ENCODE data around the gene MUC4.
"Not testable (repeated sequence)": the region's sequence is repeated elsewhere in the genome, so short reads cannot be mapped to it uniquely, and the experiment has no call there.

The MUC4 gene

DNA sequence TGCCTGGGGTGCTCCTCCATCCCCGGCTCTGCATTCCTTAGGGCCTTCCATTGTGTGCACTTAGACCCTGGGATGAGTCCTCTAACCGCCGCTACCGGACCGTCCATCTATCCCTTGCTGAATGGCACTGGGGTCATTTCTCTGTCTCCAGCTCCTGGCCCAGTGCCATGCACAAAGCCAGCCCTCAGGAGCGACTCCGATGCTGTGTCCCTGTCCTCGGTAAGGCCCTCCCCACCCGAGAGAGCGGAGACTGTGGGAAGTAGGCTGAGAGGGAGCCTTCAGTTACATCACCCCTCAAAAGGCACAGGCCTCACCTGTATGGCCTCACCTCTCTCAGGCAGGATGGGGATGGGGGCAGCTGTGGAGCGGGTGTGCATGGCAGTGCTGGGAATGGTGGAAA lies 33.8 kb downstream of the MUC4 start:
- no peak for DNase-seq

DNA sequence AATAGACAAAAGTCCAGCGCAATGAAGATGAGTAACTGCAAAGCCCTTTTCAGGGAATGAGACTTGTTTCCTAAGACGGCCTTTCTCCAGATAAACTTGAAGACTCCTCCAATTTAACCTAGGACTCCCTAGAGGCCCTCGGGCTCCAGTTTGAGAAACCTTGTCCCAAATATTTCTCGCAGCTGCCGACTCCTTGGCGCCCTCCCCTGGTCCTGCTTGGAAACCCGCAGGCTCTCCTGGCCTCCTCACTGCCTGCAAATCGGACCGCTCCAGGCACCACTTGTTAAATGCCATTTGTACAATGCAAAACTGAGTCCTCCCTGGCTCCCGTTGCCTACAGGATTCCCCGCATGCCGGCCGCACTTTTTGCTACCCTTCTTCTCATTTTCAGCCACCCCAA lies 36.8 kb downstream of the MUC4 start:
- DNase-seq: no peak

DNA sequence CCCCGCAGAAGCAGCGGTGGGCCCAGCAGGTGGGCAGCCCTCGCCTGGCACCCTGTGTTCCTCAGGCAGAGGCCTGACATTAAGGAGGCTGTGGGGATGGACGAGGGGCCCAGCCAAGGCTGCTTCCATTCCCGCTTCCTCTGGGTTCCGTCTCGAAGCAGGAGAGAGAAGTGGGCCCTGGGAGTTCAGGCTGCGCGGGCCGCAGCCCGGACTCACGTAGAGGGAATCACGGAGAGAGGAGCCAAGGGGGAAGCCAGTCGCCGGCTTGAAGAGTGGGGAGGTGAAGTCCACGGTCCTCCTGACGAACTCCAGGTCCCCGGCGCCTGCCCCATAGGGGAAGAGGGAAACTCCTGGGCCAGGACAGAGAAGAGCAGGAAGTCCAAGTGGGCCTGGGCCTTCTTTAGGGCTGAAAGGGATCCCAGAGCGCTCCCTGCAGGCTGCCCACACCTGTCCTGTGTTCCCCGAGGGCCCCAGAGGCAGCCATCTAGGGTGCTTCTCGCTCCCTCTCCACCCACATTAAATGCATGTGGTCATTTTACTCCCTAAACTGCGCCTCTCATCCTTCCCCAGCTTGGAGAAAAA lies 37.7 kb downstream of the MUC4 start:
- no peak for DNase-seq

DNA sequence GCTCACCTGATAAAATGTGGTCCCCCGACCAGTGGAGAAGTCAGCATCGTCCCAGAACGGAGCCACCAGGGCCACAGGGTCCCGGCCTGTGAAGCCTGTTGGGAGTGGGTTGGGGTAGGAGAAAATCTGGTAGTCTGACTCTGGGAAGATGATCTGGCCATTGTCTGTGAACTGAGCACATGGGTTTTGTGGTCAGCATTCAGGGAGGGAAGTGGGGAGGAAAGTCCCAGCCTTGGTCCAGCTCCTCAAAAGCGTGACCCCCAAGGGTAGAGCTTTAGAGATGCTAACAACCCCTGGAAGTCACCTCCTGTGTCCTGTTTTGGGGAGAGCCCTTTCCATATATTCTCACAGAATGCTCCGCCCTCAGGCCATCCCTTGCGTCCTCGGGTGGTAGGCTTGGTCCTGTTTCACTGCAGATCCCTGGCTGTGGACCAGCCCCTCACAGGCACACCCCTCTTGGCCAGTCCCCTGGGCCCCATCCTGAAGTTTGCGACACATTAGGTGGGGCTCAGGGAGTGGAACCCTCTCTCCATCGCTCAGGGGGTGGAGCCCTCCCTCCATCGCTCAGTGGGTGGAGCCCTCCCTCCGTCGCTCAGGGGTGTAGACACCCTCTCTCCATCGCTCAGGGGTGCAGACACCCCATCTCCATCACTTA lies 40.0 kb downstream of the MUC4 start:
- no peak for DNase-seq

DNA sequence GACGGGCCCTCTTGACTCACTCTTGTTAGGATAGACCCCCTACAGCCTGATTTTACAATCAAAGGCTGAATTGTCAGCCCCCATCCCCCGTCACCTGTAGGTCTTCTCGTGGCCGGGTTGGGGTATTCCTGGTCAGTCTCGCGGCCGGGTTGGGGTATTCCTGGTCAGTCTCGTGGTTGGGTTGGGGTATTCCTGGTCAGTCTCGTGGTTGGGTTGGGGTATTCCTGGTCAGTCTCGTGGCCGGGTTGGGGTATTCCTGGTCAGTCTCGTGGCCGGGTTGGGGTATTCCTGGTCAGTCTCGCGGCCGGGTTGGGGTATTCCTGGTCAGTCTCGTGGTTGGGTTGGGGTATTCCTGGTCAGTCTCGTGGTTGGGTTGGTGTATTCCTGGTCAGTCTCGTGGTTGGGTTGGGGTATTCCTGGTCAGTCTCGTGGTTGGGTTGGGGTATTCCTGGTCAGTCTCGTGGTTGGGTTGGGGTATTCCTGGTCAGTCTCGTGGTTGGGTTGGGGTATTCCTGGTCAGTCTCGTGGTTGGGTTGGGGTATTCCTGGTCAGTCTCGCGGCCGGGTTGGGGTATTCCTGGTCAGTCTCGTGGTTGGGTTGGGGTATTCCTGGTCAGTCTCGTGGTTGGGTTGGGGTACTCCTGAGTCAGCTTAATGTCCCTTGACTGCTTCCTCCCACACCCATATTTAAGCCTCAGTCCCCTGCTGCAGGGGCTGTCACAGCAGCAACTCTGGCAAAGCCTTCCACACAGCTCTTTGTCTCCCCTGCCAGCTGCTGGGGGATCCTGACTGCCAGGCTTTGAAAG lies 40.7 kb downstream of the MUC4 start:
- not testable (repeated sequence) for DNase-seq

DNA sequence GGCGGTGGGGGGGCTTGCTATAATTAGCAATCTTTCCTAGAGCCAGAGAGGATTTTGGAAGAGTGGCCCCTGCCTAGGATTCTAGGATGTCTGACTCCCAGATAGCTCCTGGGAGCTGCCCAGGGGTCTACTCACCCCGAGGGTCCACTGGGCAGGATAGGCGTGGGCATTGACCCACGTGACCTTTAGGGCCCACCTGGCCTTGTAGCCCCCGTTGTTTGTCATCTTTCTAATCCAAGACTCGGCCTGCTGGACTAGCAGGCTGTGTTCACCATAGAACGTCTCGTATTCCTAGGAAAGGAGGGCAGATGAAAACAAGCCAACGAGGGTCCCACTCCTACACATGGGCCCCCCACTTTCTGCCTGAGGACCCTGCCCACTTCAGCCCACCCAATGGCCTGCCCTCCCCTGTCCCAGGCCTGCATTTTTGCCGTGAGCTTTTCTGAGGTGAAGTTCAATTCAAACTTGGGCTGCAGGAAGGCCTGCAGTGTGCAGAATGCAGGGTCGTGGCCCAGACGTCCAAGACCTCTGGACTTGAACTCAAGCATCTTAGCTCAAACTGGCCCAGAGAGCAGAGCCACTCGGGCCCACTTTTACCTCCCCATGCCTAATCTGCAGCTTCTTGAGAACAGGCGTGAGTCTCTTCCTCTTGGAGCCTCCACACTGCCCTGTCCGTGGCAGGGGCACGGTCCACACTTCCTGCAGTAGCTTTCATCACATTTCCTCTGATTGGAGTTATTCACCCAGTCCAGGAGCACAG lies 41.5 kb downstream of the MUC4 start:
- no peak for DNase-seq

DNA sequence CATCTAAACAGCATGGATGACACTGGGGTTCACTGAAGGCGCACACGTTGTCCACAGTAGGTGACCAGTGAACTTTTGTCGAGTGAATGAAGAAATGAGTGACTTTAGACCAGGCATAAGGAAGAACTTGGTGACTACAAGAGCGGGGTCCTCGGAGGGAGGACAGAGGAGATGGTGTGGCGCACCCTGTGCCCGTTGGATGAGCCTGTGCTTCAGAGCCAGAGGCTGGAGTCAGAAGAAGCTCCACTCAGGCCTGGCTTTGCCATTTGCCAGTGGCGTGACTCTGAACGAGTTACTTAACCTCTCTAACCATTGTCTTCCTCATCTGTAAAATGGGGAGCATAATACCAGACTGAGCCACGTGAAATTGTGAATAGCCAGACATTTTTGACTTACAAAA lies 42.2 kb downstream of the MUC4 start:
- DNase-seq: no peak

DNA sequence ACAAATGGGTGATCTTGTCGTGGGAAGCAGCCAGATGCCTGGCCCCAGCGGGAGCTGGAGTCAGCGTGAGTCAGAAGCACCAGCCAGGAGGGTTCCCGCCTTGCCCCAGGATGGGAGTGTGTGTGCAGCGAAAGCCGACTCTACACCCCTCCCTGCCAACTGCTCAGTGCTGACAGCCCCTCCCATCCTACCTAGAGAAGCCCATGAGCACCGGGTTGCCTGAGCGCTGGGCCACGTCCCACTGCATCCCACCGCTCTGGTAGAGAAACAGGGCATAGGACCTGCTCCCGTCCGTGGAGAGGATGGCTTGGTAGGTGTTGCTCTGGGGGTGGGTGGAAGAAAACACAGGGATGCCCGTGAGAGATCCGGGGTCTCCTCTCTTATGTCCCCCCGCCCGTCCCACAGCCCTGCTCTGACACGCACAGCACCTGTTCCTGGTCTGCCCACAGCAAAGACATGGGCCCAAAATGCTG lies 42.9 kb downstream of the MUC4 start:
- DNase-seq: no peak

DNA sequence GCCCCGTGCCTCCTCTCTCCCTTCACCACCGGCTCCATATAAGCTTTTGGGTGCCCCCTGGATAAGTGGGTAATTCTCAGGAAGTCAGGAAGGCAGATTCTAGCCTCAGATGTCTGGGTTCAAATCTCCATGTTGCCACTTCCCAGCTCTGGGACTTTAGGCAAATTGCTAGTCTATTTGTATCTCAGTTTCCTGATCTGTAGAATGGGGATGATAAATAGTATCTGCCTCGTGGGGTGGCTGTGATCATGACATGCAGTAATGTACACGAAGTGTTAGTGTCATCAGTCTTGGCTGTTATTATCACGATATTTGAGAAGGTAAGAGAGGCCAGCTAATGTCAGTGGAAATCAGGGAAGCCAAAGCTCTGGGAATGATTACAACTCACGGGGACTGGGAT lies 43.3 kb downstream of the MUC4 start:
- DNase-seq: no peak

DNA sequence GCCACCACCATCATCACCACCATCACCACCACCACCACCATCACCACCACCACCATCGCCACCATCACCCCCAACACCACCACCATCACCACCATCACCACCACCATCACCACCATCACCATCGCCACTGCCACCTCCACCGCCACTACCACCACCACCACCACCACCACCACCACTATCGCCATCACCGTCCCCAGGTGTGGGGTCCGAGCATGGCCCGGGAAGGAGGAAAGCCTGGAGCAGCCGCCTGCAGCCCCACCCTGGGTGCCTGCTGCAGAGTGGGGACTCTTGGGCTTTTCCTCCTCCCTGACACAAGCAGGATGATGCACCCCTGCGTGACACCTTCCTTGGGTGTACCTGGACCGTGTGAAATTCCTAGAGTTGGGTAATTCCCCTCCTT lies 43.9 kb downstream of the MUC4 start:
- no peak for DNase-seq

DNA sequence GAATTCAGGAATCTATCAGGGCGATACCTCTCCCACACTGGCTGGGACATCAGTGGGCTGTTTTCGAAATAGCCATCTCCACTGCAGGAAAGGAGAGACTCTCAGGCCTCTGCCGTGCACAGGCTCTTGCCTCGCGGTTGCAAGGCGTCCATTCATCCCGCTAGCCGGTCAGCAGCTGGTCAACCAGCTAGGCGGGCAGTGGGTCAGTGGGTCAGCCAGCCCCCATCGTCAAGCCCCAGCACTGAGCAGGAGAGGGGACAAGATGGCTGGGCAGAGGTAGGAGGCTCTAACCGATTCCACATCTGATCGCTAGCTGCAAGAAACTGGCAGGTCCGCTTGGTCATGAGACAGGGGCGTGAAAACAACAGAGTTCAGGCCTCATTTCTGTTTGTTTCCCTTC lies 45.1 kb downstream of the MUC4 start:
- no peak for DNase-seq

DNA sequence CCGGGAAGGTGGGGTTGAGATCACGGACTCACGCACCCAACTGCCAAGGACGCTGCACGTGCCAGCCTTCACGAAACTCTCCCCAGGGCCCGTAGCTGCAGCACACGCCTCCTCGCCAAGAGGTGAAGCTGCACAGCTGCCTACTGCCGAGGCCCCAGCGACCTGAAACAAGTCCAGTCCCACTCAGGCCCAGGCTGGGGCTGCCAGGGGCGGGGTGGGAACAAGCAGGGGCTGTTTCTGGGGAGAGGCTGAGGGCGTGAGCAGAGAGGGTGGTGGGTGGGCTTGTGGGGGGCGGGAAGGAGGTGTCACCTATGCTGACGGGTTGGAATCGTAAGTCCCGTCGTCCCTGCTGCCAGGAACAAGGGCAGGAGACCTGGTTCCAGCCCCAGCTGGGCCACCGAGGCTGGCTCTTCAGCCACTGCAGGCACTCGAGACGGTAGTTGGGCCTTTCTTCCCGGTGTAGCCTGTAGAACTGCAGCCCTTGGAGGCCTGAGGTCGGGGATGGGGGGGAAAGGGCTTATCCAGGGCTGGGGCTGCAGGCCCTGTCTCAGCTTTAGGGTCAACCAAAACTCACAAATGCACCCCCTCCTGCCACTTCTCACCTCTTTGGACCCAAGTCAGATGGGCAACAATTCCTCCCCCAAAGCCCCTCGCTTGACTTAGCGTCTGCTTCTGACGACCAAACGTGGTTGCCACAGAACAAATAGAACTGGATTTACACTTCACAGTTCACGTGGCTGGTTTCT lies 46.6 kb downstream of the MUC4 start:
- DNase-seq: no peak

DNA sequence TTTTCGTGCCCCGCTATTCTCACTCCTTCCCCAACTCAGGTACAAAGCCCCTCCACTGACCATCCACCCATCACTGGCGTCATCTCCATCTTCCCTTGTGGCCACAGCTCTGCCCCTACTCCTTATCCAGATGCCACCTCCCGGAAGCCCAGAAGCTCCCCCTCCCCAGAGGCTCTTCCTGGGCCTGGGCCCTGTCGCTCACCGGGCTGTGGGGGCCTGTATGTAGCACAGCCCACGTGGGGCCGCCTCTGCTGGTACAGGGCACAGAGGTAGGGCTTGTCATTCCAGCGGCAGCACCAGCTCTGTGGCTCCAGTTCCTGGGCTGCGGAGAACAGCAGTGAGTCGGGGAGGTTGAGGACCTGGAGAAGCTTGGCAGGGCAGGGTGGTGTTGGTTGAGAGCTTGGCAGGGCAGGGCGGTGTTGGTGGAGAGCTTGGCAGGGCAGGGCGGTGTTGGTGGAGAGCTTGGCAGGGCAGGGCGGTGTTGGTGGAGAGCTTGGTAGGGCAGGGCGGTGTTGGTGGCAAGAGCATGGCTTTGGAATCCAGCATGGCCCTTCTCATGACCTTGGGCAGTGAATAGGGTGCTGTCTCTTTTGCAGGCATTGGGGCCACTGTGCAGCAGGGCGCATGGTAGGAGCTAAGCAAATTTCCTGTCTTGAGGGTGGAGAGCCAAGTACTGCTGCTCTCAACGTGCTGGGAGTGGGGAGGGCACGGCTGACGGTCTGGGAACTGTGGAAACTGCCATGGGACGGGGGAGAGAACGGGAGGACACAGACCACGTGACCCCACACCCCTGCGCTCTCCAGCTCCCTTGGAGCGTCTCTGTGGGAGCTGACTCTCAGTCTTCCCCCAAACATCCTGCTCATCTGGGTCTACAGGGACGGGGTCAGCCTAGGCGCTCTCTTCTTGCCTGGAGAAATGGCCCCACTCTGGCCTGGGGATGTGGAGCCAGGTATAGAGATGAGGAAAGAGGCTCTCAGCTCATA lies 47.6 kb downstream of the MUC4 start:
- DNase-seq: no peak

DNA sequence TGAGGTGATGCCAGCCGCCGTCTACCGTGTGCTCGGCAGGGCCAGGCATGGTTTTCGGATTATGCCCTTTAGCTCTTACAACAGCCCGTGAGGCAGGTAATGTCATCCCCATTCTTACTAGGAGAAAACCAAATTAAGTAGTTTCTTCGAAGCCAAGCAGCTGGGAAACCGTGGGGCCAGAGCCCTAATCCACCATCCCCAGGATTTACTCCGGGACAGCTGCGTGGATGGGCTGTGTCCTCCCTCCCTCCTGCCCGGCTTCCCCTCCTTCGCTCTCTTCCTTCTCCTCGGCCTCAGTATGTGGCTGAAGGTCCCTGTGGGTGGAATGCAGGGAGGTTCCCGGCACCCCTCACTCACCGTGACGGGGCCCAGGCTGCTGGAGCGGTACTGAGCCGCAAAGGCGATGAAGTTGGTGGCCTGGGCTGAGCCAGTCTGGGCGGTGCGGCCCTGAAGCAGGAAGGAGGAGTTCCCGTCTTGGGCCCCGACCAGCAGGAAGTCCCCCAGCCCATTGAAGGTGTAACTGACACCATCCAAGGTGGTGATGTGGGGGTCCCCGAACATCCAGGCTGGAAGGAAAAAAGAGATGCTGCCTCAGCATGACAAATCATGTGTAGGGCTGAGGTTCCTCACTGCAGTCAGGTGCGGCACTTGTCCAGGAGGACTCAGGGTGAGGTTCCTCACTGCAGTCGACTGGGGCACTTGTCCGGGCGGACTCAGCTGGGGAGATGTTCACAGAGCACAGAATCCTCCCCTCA lies 48.5 kb downstream of the MUC4 start:
- DNase-seq: no peak

DNA sequence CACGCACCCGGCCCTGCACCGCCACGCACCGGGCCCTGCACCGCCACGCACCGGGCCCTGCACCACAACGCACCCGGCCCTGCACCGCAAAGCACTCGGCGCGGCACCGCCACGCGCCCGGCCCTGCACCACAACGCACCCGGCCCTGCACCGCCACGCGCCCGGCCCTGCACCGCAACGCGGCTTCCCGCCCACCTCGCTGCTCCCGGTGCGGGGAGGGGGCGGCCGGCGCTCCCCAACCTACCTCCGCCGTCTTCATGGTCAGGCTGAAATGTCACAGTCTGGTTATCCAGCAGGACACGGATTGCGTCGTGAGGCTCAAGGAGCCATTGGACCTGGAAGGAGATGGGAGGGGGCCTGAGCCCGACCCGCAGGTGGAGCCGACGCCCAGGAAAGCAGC lies 49.1 kb downstream of the MUC4 start:
- DNase-seq: no peak

DNA sequence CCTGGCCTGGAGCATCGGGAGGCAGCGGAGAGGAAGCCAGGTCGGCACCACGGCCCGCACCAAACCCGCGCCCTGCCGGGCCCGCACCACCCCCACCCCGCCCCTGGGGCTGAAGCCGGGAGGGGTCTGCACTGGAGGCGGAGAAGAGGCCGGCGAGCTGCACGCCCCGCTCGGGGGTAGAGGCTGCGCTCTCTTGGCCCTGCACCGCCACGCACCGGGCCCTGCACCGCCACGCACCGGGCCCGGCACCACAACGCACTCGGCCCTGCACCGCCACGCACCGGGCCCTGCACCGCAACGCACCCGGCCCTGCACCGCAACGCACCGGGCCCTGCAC lies 49.5 kb downstream of the MUC4 start:
- no peak for DNase-seq

DNA sequence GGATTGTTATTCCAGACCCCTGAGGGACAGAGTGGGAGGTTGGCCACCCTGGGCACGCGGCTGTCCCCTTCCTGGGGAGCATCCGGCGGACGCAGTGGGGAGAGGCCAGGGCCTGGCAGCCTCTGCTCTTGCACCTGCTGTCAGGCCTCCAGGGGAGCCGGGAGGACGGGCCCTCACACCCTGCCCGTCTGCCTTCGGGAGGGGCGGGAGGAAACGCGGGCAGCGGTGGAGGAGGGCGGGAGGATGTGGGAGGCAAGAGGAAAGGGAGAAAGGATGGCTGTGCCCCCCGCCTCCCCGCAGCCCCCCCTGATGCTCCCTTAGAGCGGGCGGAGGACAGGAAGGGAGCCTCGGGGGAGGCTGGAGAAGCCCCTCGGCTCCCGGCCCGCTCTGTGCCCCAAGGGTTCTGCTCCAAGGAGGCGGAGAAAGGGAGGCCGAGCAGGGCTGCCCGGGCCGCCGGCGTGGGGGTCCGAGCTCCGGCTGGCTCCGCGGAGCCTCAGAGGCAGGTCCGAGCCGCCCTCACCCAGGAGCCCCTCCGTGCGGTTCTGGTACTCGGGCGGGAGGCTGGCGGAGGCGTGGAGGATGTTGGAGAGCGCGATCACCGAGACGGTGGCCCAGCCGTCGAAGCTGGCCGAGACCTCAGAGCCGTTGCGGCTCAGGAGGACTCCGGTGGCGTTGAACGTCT lies 50.0 kb downstream of the MUC4 start:
- DNase-seq: no peak

DNA sequence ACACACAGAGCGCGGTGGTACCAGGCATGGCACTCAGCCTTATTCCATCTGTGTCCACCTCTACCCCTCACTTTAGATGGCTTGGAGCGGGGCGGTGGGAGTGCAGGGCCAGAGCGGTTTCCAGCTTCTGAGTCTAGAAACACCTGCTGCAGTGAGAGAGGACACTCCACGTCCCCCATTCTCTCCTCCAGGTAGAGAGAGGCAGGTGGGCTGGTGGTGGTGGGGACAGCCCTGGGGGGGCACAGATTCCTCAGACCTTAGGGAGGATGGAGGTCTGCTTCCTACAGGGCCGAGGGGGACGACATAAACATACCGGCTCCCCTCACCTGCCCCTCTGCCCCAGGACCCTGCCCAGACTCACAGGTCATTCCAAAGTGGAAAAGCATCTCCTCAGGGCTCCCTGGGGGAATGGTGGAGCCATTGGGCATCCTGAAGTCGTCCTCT lies 50.6 kb downstream of the MUC4 start:
- DNase-seq: no peak

DNA sequence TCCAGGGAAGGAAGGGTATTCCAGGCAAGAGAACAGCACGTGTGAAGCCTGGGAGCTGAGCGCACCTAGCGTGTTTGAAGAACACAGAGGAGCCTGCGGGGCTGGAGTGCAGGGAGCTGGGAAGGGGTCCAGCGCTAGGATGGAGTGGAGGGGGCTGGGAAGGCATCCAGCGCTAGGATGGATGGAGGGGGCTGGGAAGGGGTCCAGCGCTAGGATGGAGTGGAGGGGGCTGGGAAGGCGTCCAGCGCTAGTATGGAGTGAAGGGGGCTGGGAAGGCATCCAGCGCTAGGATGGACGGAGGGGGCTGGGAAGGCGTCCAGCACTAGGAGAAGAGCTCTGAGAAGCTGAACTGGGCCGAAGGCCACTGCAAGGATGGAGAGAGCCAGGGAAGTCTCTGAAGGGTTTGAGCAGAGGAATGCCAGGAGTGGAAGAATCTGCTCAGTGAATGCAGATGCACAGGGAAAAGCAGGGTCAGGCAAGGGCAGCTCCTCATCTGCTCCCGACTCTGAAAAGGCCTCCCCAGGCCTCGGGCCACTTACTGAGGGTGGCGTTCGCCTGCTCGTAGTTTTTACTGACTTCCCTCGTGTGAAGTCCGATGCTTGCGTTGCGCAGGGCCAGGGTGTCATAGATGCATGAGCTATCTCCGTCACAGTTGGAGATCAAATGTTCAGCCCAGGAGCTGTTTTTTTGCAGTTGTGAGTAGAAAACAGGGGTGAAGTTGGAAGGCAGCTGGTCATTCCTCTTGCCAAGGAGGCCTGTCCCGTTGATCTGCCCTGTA lies 51.2 kb downstream of the MUC4 start:
- DNase-seq: no peak
